ENCODE data around the gene POSTN.

DNA sequence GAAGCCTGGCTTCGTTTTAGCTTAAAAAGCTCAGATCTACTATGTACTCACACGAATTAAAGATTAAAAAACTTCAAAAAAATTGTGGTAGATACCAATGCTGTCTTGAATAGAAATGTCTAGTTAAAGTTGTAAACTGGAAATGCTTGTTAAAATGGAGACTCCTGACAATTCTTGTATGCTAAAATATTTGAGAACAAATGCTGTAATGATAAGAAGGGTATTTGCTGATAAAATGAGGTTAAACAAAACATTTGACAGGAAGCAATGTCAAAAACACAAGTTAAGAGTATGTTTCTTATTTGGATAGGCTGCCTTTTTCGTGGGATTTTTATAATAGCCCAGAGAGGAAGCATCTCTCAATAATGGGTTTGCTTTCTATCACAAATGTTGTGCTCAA is 48.0 kb upstream of the POSTN start:
- TF ChIP-seq, protein P1, sequence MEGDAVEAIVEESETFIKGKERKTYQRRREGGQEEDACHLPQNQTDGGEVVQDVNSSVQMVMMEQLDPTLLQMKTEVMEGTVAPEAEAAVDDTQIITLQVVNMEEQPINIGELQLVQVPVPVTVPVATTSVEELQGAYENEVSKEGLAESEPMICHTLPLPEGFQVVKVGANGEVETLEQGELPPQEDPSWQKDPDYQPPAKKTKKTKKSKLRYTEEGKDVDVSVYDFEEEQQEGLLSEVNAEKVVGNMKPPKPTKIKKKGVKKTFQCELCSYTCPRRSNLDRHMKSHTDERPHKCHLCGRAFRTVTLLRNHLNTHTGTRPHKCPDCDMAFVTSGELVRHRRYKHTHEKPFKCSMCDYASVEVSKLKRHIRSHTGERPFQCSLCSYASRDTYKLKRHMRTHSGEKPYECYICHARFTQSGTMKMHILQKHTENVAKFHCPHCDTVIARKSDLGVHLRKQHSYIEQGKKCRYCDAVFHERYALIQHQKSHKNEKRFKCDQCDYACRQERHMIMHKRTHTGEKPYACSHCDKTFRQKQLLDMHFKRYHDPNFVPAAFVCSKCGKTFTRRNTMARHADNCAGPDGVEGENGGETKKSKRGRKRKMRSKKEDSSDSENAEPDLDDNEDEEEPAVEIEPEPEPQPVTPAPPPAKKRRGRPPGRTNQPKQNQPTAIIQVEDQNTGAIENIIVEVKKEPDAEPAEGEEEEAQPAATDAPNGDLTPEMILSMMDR (conservative IDR thresholded peaks at IDR 0.05 in 1 of 2, IDR thresholded peaks at IDR 0.05 in 1 of 2; ENCODE audit: extremely low read depth in 1 of 2, insufficient read depth in 1 of 2, low read depth in 1 of 2, low read length in 2 of 2) = no peak
- TF ChIP-seq EZH2 (IDR thresholded peaks at IDR 0.05; ENCODE audit: borderline replicate concordance, low read length) = no peak
